GM12892 (cell line): ENCODE results near the gene KIAA1958.

ENCODE experiments used
- POLR2A ChIP-seq: IDR thresholded peaks from 2 replicates; pipeline ENCODE4 v1.6.1; 2011; ENCODE audit warnings: low read depth, low read length, control low read depth
- POLR2AphosphoS5 ChIP-seq: IDR thresholded peaks from 2 replicates; pipeline ENCODE4 v1.6.1; 2011; ENCODE audit warnings: low read depth, low read length, control low read depth
- TAF1 ChIP-seq: IDR thresholded peaks from 2 replicates; pipeline ENCODE4 v1.6.1; 2011; ENCODE audit warnings: low read depth, mild to moderate bottlenecking, control low read depth, low read length, borderline replicate concordance

GRCh38 chr9:112618385-112619009, 131.9 kb downstream of the KIAA1958 start:
- no peak for TF ChIP-seq TAF1
- no peak for TF ChIP-seq POLR2AphosphoS5
- TF ChIP-seq POLR2A: no peak
